Fibroblast of peridontal ligament (primary cell): Measurements from ENCODE around the gene STAT5A.
A peak's percentile ranks its signal among the peaks of the same experiment; 100 is the strongest.
"Not testable (repeated sequence)": the region's sequence is repeated elsewhere in the genome, so short reads cannot be mapped to it uniquely, and the experiment has no call there.

Experiments
- DNase-seq: peaks from one replicate; pipeline ENCODE4 v3.0.0-alpha.2; 2010; ENCODE audit errors: extremely low read depth

The STAT5A gene

GRCh38 chr17:42287977-42288802, at the start of gene STAT5A:
TSS of gene STAT5A (plus strand) at chr17:42288498. CDS start at chr17:42289412, 914 bp downstream.
- DNase-seq = peak; percentile 80

GRCh38 chr17:42239576-42239975, 48.7 kb upstream of the STAT5A start:
- DNase-seq = not testable (repeated sequence)

GRCh38 chr17:42240201-42240600, 48.1 kb upstream of the STAT5A start:
- DNase-seq = no peak

GRCh38 chr17:42240863-42241262, 47.4 kb upstream of the STAT5A start:
- DNase-seq = not testable (repeated sequence)

- DNase-seq = no peak
Measured at GRCh38 chr17:42241871-42242270, 46.4 kb upstream of the STAT5A start.

GRCh38 chr17:42243493-42243982, 44.8 kb upstream of the STAT5A start:
- no peak for DNase-seq

GRCh38 chr17:42244116-42244515, 44.2 kb upstream of the STAT5A start:
- not testable (repeated sequence) for DNase-seq

- DNase-seq = not testable (repeated sequence)
Measured at GRCh38 chr17:42245183-42245582, 43.1 kb upstream of the STAT5A start.

- DNase-seq = no peak
Measured at GRCh38 chr17:42246515-42246914, 41.8 kb upstream of the STAT5A start.

GRCh38 chr17:42247734-42248133, 40.6 kb upstream of the STAT5A start:
- DNase-seq = peak; percentile 82

- peak; percentile 97 for DNase-seq
Measured at GRCh38 chr17:42248351-42249179, 39.7 kb upstream of the STAT5A start.

GRCh38 chr17:42249681-42250446, 38.4 kb upstream of the STAT5A start:
- no peak for DNase-seq

GRCh38 chr17:42251115-42251514, 37.2 kb upstream of the STAT5A start:
- DNase-seq = peak; percentile 30

- DNase-seq = peak; percentile 64
Measured at GRCh38 chr17:42252597-42253550, 35.4 kb upstream of the STAT5A start.

- DNase-seq = no peak
Measured at GRCh38 chr17:42253578-42253977, 34.7 kb upstream of the STAT5A start.

- DNase-seq = no peak
Measured at GRCh38 chr17:42255445-42255844, 32.9 kb upstream of the STAT5A start.

GRCh38 chr17:42260318-42260717, 28.0 kb upstream of the STAT5A start:
- DNase-seq = no peak

GRCh38 chr17:42264366-42264765, 23.9 kb upstream of the STAT5A start:
- DNase-seq = not testable (repeated sequence)

- DNase-seq = no peak
Measured at GRCh38 chr17:42266462-42266861, 21.8 kb upstream of the STAT5A start.

- peak; percentile 96 for DNase-seq
Measured at GRCh38 chr17:42266918-42267766, 21.2 kb upstream of the STAT5A start.
